ENCODE data around the gene OOSP1.

GRCh38 chr11:60005360-60005759 is 67.1 kb downstream of the OOSP1 start:
- TF ChIP-seq KDM5A (IDR thresholded peaks at IDR 0.05; ENCODE audit: low read length): no peak
- no peak for TF ChIP-seq POLR2A (IDR thresholded peaks at IDR 0.05; ENCODE audit: control extremely low read depth in 1 of 2, low read depth in 2 of 2, low read length in 2 of 2)
- TF ChIP-seq EZH2 (IDR thresholded peaks at IDR 0.05; ENCODE audit: low read depth, low read length, severe bottlenecking): no peak
- no peak for TF ChIP-seq CEBPB (IDR thresholded peaks at IDR 0.05; ENCODE audit: low read depth, low read length)

All from H1 (cell line).